HAP-1 (cell line): ENCODE results near the gene BCOR.

Source experiments
- DNase-seq, 2 experiments: peaks; one replicate each; pipeline ENCODE4 v3.0.0-alpha.2; 2016 to 2020; ENCODE audit warnings: low spot score in 2 of 2
- H3K27me3 ChIP-seq: fragments of 250-450 bp; sonication (Bioruptor Pico); 2 replicates; pipeline ENCODE4 v1.5.1; 2020; ENCODE audit warnings: low read depth, mild to moderate bottlenecking, moderate library complexity
- H3K36me3 ChIP-seq: fragments of 250-450 bp; sonication (Bioruptor Pico); replicated peaks from 2 replicates; pipeline ENCODE4 v1.5.1; 2020; ENCODE audit warnings: mild to moderate bottlenecking
- H3K4me1 ChIP-seq: fragments of 250-450 bp; sonication (Bioruptor Pico); 2 replicates; pipeline ENCODE4 v1.5.1; 2020; ENCODE audit warnings: mild to moderate bottlenecking
- H3K4me3 ChIP-seq: fragments of 250-450 bp; sonication (Bioruptor Pico); 2 replicates; pipeline ENCODE4 v1.5.1; 2020; ENCODE audit warnings: mild to moderate bottlenecking, moderate library complexity
- H3K9me3 ChIP-seq: fragments of 250-450 bp; sonication (Bioruptor Pico); 2 replicates; pipeline ENCODE4 v1.5.1; 2020; ENCODE audit warnings: mild to moderate bottlenecking, moderate library complexity
- in situ Hi-C: fragments of 300-500 bp; cut with MboI; formaldehyde crosslinking; loops from 3 replicates; pipeline ENCODE4 v1.14.3; 2020; ENCODE audit warnings: low sequenced_read_pairs, inconsistent platforms, mixed read lengths

The BCOR gene

DNA sequence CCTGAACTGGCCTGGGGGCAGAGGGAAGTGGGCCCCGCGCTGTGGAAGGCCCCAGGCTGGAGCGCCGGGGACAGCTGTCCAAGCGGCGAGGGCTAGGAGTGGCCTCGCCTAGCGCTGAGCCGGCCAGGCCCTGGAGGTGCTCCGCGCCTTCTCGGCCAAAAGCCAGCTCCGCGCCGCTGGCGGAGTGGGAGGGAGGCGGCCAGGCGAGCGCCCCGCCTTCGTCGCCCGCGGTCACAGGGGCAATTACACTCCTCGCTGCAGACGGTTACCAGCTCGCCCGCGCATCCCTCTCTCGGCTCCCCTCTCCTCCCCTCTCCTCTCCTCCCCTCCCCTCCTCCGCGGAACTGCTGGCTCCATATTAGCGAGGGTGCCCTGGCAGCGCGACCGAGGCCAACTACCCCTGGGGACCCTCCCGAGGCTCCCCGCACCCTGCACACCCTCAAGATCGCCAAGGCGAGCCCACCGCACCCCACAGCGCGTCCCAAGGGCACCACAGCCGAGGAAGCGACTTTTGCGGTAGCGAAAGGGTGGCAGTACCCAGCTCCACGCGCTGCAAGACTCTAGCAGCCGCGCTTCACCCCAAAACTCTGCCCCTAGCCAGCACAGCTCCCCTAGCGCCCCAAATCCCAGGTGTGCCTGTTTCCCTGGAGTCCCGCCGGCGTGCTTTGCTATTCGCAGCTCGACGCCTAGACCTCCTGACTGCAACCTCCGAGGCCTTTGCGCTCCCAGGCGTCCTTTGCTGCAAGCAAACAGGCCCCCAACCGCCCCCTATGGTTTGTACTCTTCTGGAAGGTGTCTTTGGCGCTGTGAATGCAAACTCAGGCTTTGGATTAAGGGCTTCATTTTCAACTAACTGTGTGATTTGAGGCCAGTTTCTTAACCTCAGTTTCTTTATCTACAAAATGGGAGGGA, 91.4 kb downstream of the BCOR start:
- no peak for DNase-seq
- Histone ChIP-seq H3K4me3 (no peak overlapping the region), H3K27me3 (no peaks in the 10 kb centered on the region), H3K4me1 (peaks cover 5% of the 10 kb centered on the region), H3K9me3 (no peaks in the 10 kb centered on the region), H3K36me3 (no peaks in the 10 kb centered on the region)
- in situ Hi-C loops, result no loop called here

- in situ Hi-C loops, result no loop called here
- peaks cover 5% of the 10 kb centered on the region for H3K4me1 ChIP-seq
- H3K9me3 ChIP-seq, result no peaks in the 10 kb centered on the region
- no peaks in the 10 kb centered on the region for H3K27me3 ChIP-seq
- no peak overlapping the region for H3K4me3 ChIP-seq
- no peaks in the 10 kb centered on the region for H3K36me3 ChIP-seq
- no peak for DNase-seq
These were observed 92.3 kb downstream of the BCOR start for GRCh38 chrX:40005292-40006011.

GRCh38 chrX:40004921-40005291, 92.9 kb downstream of the BCOR start:
- H3K4me3 ChIP-seq, result no peak overlapping the region
- peaks cover 5% of the 10 kb centered on the region for H3K4me1 ChIP-seq
- H3K9me3 ChIP-seq, result no peaks in the 10 kb centered on the region
- in situ Hi-C loops, result no loop called here
- no peaks in the 10 kb centered on the region for H3K36me3 ChIP-seq
- H3K27me3 ChIP-seq, result no peaks in the 10 kb centered on the region
- no peak for DNase-seq

DNA sequence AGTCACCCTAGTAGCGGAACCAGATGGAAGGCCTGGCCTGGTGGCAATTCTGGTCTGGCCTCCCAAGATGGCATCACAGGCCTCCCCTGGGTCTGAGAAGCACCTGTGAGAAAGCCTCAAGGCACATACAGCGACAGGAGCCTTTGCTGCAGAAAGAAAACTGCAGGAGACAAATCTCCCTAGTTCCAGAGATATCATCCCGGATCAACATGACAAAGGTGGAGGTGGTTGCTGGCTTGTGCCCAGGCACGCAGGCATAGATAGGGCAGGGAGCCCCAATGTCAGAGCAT, 93.6 kb downstream of the BCOR start:
- Histone ChIP-seq H3K4me1 (peaks cover 5% of the 10 kb centered on the region), H3K9me3 (no peaks in the 10 kb centered on the region), H3K27me3 (no peaks in the 10 kb centered on the region), H3K36me3 (no peaks in the 10 kb centered on the region), H3K4me3 (no peak overlapping the region)
- in situ Hi-C loops, result no loop called here
- no peak for DNase-seq

- in situ Hi-C loops, result no loop called here
- H3K9me3 ChIP-seq, result no peaks in the 10 kb centered on the region
- no peaks in the 10 kb centered on the region for H3K36me3 ChIP-seq
- DNase-seq, result no peak
- H3K27me3 ChIP-seq, result no peaks in the 10 kb centered on the region
- peaks cover 5% of the 10 kb centered on the region for H3K4me1 ChIP-seq
- no peak overlapping the region for H3K4me3 ChIP-seq
These were observed 94.1 kb downstream of the BCOR start for GRCh38 chrX:40003428-40004245.

- no peaks in the 10 kb centered on the region for H3K27me3 ChIP-seq
- in situ Hi-C loops, result no loop called here
- no peaks in the 10 kb centered on the region for H3K36me3 ChIP-seq
- DNase-seq, result no peak
- H3K9me3 ChIP-seq, result no peaks in the 10 kb centered on the region
- H3K4me1 ChIP-seq, result peaks cover 5% of the 10 kb centered on the region
- H3K4me3 ChIP-seq, result no peak overlapping the region
These were observed 94.7 kb downstream of the BCOR start for GRCh38 chrX:40003071-40003427.
